Measurements from ENCODE around the gene FRMD6.
"Not testable (repeated sequence)": the region's sequence is repeated elsewhere in the genome, so short reads cannot be mapped to it uniquely, and the experiment has no call there.

The FRMD6 gene

GRCh38 chr14:51624955-51625569 lies 26.6 kb upstream of the FRMD6 start:
- DNase-seq, result no peak
- no peaks in the 10 kb centered on the region for H3K27me3 ChIP-seq
- TF ChIP-seq CTCF (IDR thresholded peaks at IDR 0.05; ENCODE audit: low read depth, low read length), result no peak
- peaks cover 5% of the 10 kb centered on the region; the same call in 1 of the 2 replicates for H3K4me1 ChIP-seq
- no peaks in the 10 kb centered on the region for H3K9me3 ChIP-seq
- no peaks in the 10 kb centered on the region for H3K36me3 ChIP-seq
- no peak overlapping the region for H3K4me3 ChIP-seq (ENCODE audit: low read depth, low read length)

GRCh38 chr14:51626185-51626584 lies 25.5 kb upstream of the FRMD6 start:
- no peak overlapping the region for H3K4me3 ChIP-seq (ENCODE audit: low read depth, low read length)
- no peaks in the 10 kb centered on the region for H3K27me3 ChIP-seq
- no peak for TF ChIP-seq CTCF (IDR thresholded peaks at IDR 0.05; ENCODE audit: low read depth, low read length)
- no peaks in the 10 kb centered on the region for H3K36me3 ChIP-seq
- DNase-seq, result no peak
- no peaks in the 10 kb centered on the region for H3K9me3 ChIP-seq
- H3K4me1 ChIP-seq, result peaks cover 5% of the 10 kb centered on the region; the same call in 1 of the 2 replicates

- DNase-seq, result no peak
- TF ChIP-seq CTCF (IDR thresholded peaks at IDR 0.05; ENCODE audit: low read depth, low read length), result no peak
- no peaks in the 10 kb centered on the region for H3K36me3 ChIP-seq
- no peaks in the 10 kb centered on the region for H3K9me3 ChIP-seq
- peaks cover 5% of the 10 kb centered on the region; the same call in 1 of the 2 replicates for H3K4me1 ChIP-seq
- no peaks in the 10 kb centered on the region for H3K27me3 ChIP-seq
- H3K4me3 ChIP-seq (ENCODE audit: low read depth, low read length), result no peak overlapping the region
Observed at GRCh38 chr14:51626788-51627187, 24.9 kb upstream of the FRMD6 start.

- Histone ChIP-seq H3K9me3 (no peaks in the 10 kb centered on the region), H3K4me1 (peaks cover 5% of the 10 kb centered on the region; the same call in 1 of the 2 replicates), H3K36me3 (no peaks in the 10 kb centered on the region), H3K27me3 (no peaks in the 10 kb centered on the region), H3K4me3 (ENCODE audit: low read depth, low read length) (no peak overlapping the region)
- TF ChIP-seq CTCF (IDR thresholded peaks at IDR 0.05; ENCODE audit: low read depth, low read length), result no peak
- DNase-seq, result no peak
Observed at GRCh38 chr14:51627313-51627712, 24.4 kb upstream of the FRMD6 start.

GRCh38 chr14:51628238-51628637 lies 23.5 kb upstream of the FRMD6 start:
- no peak for DNase-seq
- Histone ChIP-seq H3K27me3 (no peaks in the 10 kb centered on the region), H3K9me3 (no peaks in the 10 kb centered on the region), H3K4me1 (peaks cover 5% of the 10 kb centered on the region; the same call in 1 of the 2 replicates), H3K36me3 (no peaks in the 10 kb centered on the region), H3K4me3 (ENCODE audit: low read depth, low read length) (no peak overlapping the region)
- TF ChIP-seq CTCF (IDR thresholded peaks at IDR 0.05; ENCODE audit: low read depth, low read length), result no peak

GRCh38 chr14:51630987-51631386 lies 20.7 kb upstream of the FRMD6 start:
- Histone ChIP-seq H3K4me3 (ENCODE audit: low read depth, low read length) (no peak overlapping the region), H3K9me3 (no peaks in the 10 kb centered on the region), H3K27me3 (no peaks in the 10 kb centered on the region), H3K4me1 (peaks cover 8% of the 10 kb centered on the region), H3K36me3 (no peaks in the 10 kb centered on the region)
- TF ChIP-seq CTCF (IDR thresholded peaks at IDR 0.05; ENCODE audit: low read depth, low read length), result no peak
- DNase-seq, result no peak

- not testable (repeated sequence) for H3K9me3 ChIP-seq
Observed at GRCh38 chr14:51633298-51633697, 18.4 kb upstream of the FRMD6 start.

More at GRCh38 chr14:51633298-51633697, 18.4 kb upstream of the FRMD6 start:
- not testable (repeated sequence) for H3K27me3 ChIP-seq; DNase-seq; H3K36me3 ChIP-seq; H3K4me3 ChIP-seq (ENCODE audit: low read depth, low read length)
- peaks cover 18% of the 10 kb centered on the region for H3K4me1 ChIP-seq

All from BE2C (cell line).